Hepatocyte (in vitro differentiated cells): ENCODE results near the gene CPEB4. TPM values are rescaled to one million over a fixed set of nuclear protein-coding genes. Genes with fewer than 3 reads are reported as not detected.

Source experiments
- DNase-seq: peaks from one replicate; pipeline ENCODE4 v3.0.0-alpha.2; 2016; ENCODE audit warnings: low spot score
- H2AFZ ChIP-seq: fragments of 200-600 bp; sonication (generic); 2 replicates; pipeline ENCODE4 v1.6.0; 2016; ENCODE audit warnings: antibody characterized with exemption, mild to moderate bottlenecking
- H3K27ac ChIP-seq: fragments of 200-600 bp; sonication (generic); 2 replicates; pipeline ENCODE4 v1.5.1; 2016; ENCODE audit warnings: mild to moderate bottlenecking
- H3K27me3 ChIP-seq: fragments of 200-600 bp; sonication (generic); 2 replicates; pipeline ENCODE4 v1.6.1; 2016
- H3K36me3 ChIP-seq: fragments of 200-600 bp; sonication (generic); replicated peaks from 2 replicates; pipeline ENCODE4 v1.5.1; 2016; ENCODE audit warnings: low read depth; ENCODE audit not compliant: insufficient read depth
- H3K4me1 ChIP-seq: fragments of 200-600 bp; sonication (generic); 2 replicates; pipeline ENCODE4 v1.5.1; 2016; ENCODE audit warnings: mild to moderate bottlenecking, moderate library complexity; ENCODE audit not compliant: insufficient read depth
- H3K4me2 ChIP-seq: fragments of 200-600 bp; sonication (generic); 2 replicates; pipeline ENCODE4 v1.6.0; 2016
- H3K4me3 ChIP-seq: fragments of 200-600 bp; sonication (generic); 2 replicates; pipeline ENCODE4 v1.5.1; 2016; ENCODE audit warnings: mild to moderate bottlenecking
- H3K79me2 ChIP-seq: fragments of 200-600 bp; sonication (generic); 2 replicates; pipeline ENCODE4 v1.6.0; 2017; ENCODE audit warnings: mild to moderate bottlenecking
- H3K9me2 ChIP-seq: fragments of 200-600 bp; sonication (generic); replicated peaks from 2 replicates; pipeline ENCODE4 v1.6.0; 2017; ENCODE audit warnings: mild to moderate bottlenecking; ENCODE audit not compliant: insufficient read depth
- H3K9me3 ChIP-seq: fragments of 200-600 bp; sonication (generic); 2 replicates; pipeline ENCODE4 v1.5.1; 2016; ENCODE audit warnings: low read depth, mild to moderate bottlenecking
- H4K20me1 ChIP-seq: fragments of 200-600 bp; sonication (generic); 2 replicates; pipeline ENCODE4 v1.6.0; 2016; ENCODE audit warnings: mild to moderate bottlenecking; ENCODE audit not compliant: insufficient read depth, poor library complexity, severe bottlenecking
- CTCF ChIP-seq: fragments of 200-600 bp; sonication (generic); IDR thresholded peaks from 2 replicates; pipeline ENCODE4 v1.5.1; 2016; ENCODE audit warnings: antibody characterized with exemption, mild to moderate bottlenecking; ENCODE audit not compliant: poor library complexity
- EZH2 ChIP-seq: fragments of 200-600 bp; sonication (generic); IDR thresholded peaks from 2 replicates; pipeline ENCODE4 v1.6.1; 2016; ENCODE audit warnings: antibody characterized with exemption, mild to moderate bottlenecking, borderline replicate concordance
- EZH2phosphoT487 ChIP-seq: fragments of 200-600 bp; sonication (generic); IDR thresholded peaks from one replicate; pipeline ENCODE4 v1.6.1; 2018; ENCODE audit warnings: antibody characterized with exemption, mild to moderate bottlenecking, low read depth, moderate library complexity; ENCODE audit not compliant: unreplicated experiment, severe bottlenecking
- WGBS: methylation state at CpG from one replicate; pipeline ENCODE4 v1.1.6; 2016; ENCODE audit warnings: low lambda C conversion rate; ENCODE audit errors: missing lambda C conversion rate; 5-methylcytosine and 5-hydroxymethylcytosine counted together
- polyA plus RNA-seq: library from polyadenylated mRNA; unstranded; fragments of >200 nt; fragmentation: Nextera tagmentation; extraction: Ambion mirVana; gene quantifications from 2 replicates; pipeline ENCODE4 v1.2.1, GENCODE V29; 2016
- total RNA-seq: library from RNA; depleted of rRNA; stranded (reverse); fragments of >200 nt; gene quantifications from 2 replicates; pipeline ENCODE4 v1.2.3, GENCODE V29; 2014

Gene CPEB4
- total and polyA plus RNA-seq, 2 experiments from 2014 or later: 13.3 to 49.2 TPM

GRCh38 chr5:173928871-173929574 lies 40.9 kb downstream of the CPEB4 start:
- Histone ChIP-seq H4K20me1 (peaks cover 2% of the 10 kb centered on the region), H3K36me3 (no peaks in the 10 kb centered on the region), H3K79me2 (peaks cover 65% of the 10 kb centered on the region), H3K4me3 (no peak overlapping the region), H3K4me1 (peaks cover 10% of the 10 kb centered on the region), H3K27ac (no peak overlapping the region), H3K27me3 (no peaks in the 10 kb centered on the region), H3K9me3 (no peaks in the 10 kb centered on the region), H3K9me2 (no peaks in the 10 kb centered on the region), H3K4me2 (no peak overlapping the region), H2AFZ (no peak overlapping the region)
- WGBS: 79% methylated on average over 4 of the region's 4 CpGs
- DNase-seq: no peak
- no peak for TF ChIP-seq EZH2

- peaks cover 7% of the 10 kb centered on the region for H3K4me1 ChIP-seq
These were observed 44.6 kb downstream of the CPEB4 start for GRCh38 chr5:173932695-173933139.

GRCh38 chr5:173933901-173934300 lies 45.8 kb downstream of the CPEB4 start:
- H3K9me3 ChIP-seq: no peaks in the 10 kb centered on the region
- TF ChIP-seq EZH2: no peak
- TF ChIP-seq EZH2phosphoT487: no peak
- TF ChIP-seq CTCF: no peak
- 94% methylated on average over 2 of the region's 2 CpGs for WGBS
- no peaks in the 10 kb centered on the region for H4K20me1 ChIP-seq
- no peaks in the 10 kb centered on the region for H3K36me3 ChIP-seq
- no peak overlapping the region for H3K4me3 ChIP-seq
- H2AFZ ChIP-seq: no peak overlapping the region
- no peak for DNase-seq
- H3K79me2 ChIP-seq: peaks cover 43% of the 10 kb centered on the region
- H3K27me3 ChIP-seq: no peaks in the 10 kb centered on the region
- no peaks in the 10 kb centered on the region for H3K9me2 ChIP-seq
- H3K27ac ChIP-seq: peak overlapping the region; percentile 65
- H3K4me1 ChIP-seq: peaks cover 7% of the 10 kb centered on the region
- no peak overlapping the region for H3K4me2 ChIP-seq

More at GRCh38 chr5:173932695-173933139, 44.6 kb downstream of the CPEB4 start:
- no peaks in the 10 kb centered on the region for H3K9me2 ChIP-seq
- H3K4me3 ChIP-seq: no peak overlapping the region
- H3K27ac ChIP-seq: peak overlapping the region; percentile 65
- no peaks in the 10 kb centered on the region for H4K20me1 ChIP-seq
- no peak overlapping the region for H2AFZ ChIP-seq
- no peaks in the 10 kb centered on the region for H3K9me3 ChIP-seq
- no peaks in the 10 kb centered on the region for H3K27me3 ChIP-seq
- TF ChIP-seq EZH2 (no peak), EZH2phosphoT487 (no peak), CTCF (no peak)
- peak; percentile 49 for DNase-seq
- no peaks in the 10 kb centered on the region for H3K36me3 ChIP-seq
- peaks cover 53% of the 10 kb centered on the region for H3K79me2 ChIP-seq
- 49% methylated on average over 2 of the region's 2 CpGs for WGBS
- H3K4me2 ChIP-seq: no peak overlapping the region

DNA sequence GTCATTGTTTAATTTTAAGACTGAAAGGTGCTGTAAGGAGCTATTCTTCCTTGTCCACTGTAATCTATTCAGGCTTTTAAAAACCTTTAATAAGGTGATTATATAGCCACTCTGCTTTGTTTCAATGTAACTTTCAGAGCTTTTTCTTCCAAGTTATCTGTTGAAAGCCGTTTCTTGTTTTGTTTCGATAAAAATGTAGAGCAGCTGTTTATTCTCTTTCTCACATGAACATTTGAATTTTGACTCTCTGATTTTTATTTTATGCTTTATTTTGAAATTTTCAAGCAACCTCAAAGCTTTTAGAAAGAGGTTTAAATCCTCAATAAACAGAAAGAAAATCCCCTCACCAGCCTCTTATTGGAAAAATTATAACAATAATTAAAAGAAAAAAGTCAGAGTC lies 47.2 kb downstream of the CPEB4 start:
- DNase-seq: no peak
- Histone ChIP-seq H3K4me3 (no peak overlapping the region), H3K4me2 (no peak overlapping the region), H3K36me3 (no peaks in the 10 kb centered on the region), H3K27me3 (no peaks in the 10 kb centered on the region), H3K4me1 (peaks cover 7% of the 10 kb centered on the region), H3K27ac (no peak overlapping the region), H3K79me2 (peaks cover 44% of the 10 kb centered on the region), H3K9me3 (no peaks in the 10 kb centered on the region), H3K9me2 (no peaks in the 10 kb centered on the region), H4K20me1 (no peaks in the 10 kb centered on the region), H2AFZ (no peak overlapping the region)
- no peak for TF ChIP-seq EZH2
- 81% methylated on average over 2 of the region's 2 CpGs for WGBS
